Measurements from ENCODE around the gene LRRC4C.

The LRRC4C gene

DNA sequence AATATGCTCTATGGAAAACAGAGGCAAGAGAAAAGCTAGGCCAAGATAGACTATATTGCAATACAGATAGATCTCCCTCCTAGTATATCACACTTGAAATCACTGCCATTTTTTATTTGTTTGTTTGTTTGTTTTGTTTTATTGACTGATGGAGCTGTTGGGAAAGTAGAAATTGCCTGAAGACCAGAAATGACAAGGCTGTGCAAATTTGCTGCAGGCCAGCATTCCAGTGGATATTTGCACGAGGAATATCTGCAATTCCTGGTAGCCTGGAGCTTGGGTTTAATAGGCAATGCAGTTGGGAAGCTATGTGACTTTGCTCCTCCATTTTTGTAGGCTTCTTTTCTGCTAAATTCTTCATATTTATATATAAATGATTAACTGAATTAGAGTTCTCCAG is 991.7 kb downstream of the LRRC4C start:
- DNase-seq (ENCODE audit: low read depth) = no peak

DNA sequence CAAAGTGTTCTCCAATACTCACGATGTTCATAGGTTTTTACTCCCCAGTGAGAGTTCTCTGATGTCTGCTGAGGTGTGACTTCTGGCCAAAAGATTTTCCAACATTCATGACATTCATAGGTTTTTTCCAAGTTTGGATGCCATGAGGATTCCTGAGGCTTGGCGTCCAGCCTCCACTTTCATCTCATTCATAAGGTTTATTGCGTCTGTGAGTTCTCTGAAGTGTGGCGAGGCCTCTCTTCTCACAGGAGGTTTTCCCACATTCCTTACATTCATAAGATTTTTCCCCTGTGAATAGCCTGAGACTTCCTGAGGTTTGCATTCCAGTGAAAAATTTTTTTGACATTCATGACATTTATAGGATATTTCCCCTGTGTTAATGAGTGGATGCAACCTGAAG is 1014.1 kb downstream of the LRRC4C start:
- DNase-seq (ENCODE audit: low read depth) = peak; percentile 0

DNA sequence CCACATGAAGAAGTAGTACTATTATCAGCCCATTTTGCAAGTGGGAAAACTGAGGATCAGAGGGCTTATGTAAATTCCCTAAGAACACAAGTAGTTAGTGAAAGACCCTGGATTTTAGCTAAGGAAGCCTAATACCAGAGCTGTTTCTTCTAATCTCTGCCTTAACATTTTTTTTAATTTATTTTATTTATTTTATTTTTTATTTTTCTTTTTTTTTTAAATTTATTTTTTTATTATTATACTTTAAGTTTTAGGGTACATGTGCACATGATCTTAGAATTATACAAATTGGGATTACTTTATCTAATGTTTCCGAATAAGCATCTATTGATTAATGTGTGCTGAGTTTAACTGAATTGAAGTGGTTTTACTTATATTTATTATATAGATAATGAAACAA is 1015.3 kb downstream of the LRRC4C start:
- no peak for DNase-seq (ENCODE audit: low read depth)

DNA sequence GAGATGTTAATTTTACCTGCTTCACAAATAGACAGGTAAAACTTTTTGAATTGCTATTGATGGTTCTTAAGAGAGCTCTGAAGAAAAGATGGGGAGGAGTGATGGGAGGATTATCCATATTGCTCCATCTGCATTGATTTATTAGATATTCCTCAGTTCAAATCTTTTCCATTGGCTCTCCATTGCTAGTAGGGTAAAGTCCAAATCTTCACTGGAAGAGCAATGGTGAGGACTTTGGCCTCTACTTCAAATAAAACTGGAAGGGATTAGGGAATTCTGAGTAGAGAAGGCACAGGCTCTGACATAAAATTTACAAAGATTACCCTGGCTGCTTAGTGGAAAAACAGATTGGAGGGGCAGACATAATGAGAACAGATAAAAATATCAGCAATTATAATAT is 1024.1 kb downstream of the LRRC4C start:
- DNase-seq (ENCODE audit: low read depth) = no peak

DNA sequence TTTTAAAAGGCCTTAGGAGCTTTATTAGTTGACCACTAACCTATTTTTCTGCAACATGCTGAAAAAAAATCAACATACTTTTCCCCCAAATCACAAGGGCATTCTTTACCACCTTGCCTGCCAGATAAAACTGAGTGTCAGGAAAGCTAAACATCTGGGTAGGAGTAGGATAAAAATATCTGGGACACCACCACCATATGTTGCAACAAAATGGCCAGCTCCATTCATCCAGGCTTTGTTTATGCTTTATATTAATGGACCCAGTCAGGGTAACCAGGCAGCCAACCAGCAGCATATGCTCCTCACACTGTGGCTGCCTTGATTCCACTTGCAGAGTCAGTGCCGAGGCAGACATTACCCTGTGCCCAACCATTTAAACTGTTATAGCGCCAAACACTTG is 1024.5 kb downstream of the LRRC4C start:
- DNase-seq (ENCODE audit: low read depth) = no peak

DNA sequence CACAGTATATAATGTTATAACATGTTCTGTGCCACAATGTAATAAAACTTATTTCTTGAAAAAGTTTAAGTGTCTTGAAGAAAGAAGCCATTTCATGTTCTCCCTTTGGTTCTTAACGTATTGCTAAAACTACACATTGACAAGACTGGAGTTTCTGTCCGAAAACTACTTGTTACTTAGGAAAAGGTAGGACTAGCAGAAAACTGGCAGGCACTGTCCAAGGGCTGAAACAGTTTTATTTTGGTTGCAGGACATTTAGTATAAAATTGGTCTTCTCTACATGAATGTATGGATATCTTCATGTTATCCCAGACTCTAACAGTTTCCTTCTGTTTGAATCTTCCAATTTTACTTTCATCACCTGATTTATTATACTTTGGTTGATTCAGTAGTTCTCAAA is 1027.1 kb downstream of the LRRC4C start:
- DNase-seq (ENCODE audit: low read depth) = no peak

DNA sequence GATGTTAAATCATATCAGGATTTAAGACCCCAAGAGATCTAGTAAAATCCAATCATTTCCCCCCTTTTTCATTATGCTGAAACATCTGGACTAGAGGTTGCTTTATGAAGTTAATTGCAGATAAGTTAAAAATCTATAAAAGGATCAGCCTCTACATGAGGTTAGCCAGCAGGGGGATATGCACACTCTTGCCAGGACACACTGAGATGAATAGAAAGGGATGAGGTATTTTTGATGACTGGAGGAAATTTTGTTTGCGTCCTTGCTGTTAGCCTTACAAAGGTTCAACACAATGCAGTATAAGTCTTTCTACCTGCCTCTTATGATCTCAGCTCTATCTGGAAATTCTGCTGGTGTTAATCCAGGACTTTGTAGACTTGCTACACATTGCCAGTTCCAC is 1034.3 kb downstream of the LRRC4C start:
- no peak for DNase-seq (ENCODE audit: low read depth)

DNA sequence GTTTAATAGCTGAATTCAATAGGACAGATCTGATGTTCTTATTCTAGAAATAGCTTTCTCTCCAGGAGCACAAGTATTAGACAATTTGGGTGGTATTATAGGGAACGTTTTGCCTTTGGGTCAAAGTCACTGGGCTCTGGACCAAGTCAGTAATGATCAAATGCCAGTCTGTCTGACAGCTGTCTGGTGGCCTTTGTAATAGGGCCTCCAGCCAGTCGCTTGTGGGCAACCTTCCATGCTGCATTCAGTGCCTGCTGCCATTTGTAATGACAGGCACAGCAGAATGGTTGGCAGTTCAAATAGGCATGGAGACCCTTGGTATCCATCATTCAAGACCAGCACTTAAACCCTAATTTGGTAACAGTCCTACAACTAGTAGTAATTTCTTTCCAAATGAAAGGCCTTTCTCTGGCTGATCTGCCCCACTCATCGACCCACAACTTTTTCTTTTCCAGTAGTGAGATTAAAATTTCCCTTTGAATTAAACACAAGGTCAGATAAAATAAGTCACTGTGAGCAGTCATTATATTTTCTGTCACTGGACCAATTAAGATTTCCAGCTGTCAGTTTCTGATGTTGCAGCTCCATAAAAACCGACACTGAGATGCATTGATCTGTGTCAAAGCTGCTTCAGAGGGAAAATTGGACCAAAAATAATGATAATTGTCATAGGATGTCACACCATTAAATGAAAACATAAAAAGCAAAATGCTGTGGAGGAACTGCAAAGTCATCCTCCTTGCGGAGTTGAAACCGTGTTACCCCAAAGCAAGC is 1038.1 kb downstream of the LRRC4C start:
- DNase-seq (ENCODE audit: low read depth) = no peak

DNA sequence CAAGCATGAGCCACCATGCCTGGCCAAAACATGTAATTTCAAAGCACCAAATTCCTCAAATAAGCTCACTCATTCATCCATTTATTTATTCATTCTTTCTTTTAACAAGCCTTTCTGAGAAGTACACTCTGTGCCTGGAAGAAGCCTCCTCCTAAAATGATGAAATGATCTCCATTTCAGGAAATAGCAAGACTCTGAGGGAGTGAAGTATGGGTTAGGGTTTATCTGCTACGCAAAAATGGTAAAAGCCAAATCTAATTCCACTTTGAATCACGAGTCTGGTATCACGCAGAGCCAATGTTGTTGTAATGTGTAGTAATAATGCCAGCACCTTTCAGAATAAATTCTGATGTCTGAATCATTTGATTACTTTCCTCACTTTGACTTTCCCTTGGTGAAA is 1041.8 kb downstream of the LRRC4C start:
- DNase-seq (ENCODE audit: low read depth) = no peak

DNA sequence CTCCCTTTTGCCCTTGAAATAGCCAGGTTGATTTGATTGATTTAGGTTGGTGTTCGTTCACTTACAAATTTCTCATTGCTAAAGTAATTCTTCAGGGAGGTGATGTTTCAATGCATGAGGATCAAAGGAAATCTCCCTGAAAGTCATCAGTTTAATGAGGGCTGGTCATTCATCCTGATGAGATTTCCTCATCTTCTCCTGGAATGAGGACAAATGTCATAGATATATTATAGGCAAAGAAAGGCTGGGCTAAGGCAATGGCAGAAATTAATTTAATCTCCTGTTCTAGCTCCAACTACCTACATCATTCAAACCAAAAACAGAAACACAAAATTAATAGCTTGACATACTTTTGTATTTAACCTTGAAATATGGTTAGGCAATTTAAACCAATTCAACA is 1052.1 kb downstream of the LRRC4C start:
- no peak for DNase-seq (ENCODE audit: low read depth)

DNA sequence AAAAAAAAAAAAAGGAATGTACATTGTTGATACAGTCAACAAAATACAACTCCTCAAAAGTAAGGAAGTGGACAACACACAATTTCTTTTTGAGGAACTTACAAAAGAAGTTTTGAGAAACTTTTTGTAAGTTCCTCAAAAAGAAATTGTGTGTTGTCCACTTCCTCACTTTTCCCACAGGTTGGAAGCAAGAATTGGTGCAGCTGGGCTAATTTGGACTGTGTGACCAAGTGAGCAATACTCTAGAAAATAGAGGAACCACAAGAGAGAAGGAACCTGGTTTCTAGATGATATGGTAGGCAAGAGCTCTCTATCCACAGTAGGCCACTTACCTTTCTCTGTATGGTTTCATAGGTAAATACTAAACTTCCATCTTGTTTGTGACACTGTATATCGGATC is 1053.8 kb downstream of the LRRC4C start:
- no peak for DNase-seq (ENCODE audit: low read depth)

DNA sequence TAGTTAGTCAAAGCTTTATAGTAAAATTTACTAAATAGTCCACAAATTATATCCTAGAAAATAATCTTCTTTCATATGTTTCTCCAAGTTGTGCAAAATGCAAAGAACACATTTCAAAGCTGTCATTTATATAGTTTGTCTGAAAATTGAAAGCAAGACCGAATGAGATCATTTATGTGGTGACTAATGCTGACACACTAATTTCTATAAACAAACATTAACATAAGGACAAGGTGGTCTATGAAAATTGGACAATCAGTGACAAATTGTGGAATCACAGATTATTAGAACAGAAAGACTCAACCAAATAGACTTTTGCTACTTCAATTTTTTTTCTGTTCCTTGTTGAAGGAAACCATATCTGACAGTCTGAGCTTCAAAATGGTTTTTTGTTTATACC is 1056.1 kb downstream of the LRRC4C start:
- DNase-seq (ENCODE audit: low read depth) = no peak

DNA sequence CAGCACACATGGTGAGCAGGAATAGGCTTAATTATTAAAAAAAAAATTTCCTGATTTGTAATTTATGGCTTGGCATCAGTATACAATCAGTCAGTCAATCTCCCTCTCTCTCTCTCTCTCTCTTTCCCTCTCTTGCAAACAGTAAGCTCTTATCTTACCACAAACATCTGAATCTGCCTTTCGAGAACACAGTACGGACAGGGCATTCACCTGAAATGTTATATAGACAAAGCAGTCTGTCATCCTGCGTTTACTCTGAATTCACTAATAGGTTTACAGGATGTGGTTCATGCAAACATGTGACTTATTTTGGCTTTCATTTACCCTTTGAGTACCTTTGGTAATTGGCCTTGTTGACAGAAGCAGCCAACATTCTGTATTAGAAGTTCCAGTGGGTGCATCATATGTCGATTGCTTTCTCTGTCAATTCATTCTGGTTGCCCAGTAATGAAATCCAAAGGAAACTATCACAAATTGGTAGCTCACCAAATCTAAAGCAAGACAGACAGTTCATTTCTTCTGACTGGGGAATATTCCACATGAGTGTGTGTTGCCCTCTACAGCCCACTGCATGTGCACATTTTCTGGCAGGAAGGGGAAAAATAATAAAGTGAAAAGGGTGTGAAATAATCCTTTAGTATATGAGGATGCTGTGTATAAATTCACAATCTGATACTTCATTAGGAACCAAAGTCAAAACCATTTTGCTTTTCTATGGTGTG is 1058.2 kb downstream of the LRRC4C start:
- no peak for DNase-seq (ENCODE audit: low read depth)

DNA sequence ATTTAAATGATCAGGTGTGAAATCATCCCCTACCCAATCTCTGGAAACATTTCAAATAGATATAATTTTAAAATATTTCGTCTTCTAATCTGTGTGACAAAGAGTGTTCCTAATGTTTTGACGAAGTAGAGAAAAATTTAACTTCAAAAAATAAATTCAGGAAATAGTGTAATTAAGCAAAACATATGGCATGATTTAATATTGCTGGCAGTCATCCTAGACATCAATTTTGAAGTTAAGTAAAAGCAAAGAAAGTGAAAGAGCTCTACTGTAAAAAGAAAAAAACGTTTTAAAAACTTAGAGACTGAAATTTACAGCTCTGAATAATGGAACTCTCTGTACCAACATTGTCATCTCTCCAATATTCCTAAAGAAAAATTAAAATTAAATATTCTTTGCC is 1062.3 kb downstream of the LRRC4C start:
- DNase-seq (ENCODE audit: low read depth) = no peak

DNA sequence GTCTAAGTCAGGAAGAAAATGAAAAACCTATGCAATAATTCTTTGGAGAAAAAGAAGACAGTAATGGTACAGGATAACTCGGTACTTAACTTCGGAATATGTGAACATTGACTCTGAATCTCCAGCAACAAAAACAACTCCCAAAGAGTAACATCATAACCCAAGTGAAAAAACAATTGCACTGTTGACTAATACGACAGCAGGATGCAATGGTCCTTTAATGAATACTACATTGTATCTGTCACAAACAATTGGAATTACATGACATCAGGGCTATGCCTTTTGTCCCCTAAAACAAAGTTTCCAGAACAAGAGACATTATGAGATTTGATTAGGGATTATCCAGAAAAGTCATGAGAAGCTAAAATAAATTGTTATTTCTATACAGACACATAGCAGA is 1065.9 kb downstream of the LRRC4C start:
- no peak for DNase-seq (ENCODE audit: low read depth)

DNA sequence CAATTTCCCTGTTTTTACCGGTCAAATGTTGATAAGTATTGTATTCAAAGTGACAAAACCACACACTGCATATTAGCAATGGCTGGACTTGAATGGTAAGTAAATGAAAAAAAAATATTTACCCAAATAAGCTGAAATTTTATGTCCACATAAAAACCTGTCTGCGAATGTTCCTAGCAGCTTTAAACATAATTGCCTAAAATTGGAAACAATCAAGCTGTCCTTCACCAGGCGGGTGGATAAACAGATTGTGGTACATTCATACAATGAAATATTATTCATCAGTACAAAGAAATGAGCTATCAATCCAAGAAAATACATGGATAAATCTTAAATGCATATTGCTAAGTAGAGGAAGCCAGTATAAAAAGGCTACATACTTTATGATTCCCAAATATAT is 1067.8 kb downstream of the LRRC4C start:
- DNase-seq (ENCODE audit: low read depth) = no peak

DNA sequence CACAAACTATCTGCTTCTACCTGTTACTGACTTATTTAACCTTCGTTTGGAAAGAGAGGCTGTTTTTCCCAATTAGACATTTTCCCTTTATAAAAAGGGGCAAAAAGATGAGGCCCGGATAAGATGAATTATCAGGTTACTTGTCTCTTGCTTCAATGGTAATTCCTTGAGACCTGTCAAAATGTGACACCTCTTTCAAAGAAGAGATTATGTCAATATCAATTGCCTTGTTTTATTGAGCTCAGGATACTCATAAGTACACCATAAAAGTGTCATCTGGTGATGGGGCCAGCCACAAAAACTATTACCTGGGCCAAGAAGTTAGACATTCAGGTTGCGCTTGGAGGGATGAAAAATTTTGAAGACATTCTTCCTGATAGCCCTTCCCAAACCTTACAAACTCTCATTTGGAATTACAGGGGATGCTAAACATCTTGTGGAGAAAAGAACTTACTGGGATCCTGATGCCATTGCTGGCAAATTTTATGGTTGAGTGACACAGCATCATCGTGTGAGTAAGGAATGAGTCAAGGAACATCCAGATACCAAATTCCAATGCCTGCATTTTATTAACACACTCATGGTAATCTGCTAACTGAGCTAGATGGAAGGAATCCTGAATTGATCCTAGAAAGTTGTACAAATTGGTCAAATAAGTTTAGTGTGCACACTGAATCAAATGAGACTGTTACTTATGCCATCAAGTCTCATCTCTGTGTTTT is 1071.2 kb downstream of the LRRC4C start:
- peak; percentile 20 for DNase-seq (ENCODE audit: low read depth)

DNA sequence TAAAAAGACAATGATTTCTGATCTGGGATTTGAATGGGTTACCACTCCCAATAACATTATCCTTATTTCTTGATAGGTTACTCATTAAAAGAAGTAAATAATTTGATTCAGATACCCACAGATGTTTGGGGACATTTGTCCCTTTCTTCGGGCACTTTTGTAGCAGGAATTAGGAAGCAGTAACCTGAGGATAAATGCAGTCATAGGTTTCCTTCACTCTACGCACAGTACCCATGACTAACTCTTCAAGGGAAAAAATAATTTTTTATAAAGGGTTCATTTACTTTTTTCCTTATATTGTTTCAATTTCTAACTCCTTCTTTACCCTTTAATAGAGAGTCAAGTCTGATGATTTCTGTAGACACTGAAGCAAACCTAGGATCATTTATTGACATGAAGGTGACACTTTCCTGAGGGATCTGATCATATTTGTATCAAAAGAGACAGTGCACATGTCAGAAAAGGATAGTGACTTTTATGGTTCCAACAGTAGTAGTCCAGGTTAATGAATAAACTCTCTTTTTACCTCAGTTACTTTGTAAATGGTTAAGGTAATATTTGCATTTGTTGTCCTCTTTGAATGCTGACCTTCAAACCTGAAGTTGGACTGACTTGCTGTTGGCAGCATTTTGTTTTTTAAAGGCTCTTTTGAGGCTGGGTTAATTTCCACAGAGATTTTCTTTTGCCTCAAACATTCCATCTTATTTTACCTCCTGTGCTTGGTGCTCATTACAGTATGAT is 1072.0 kb downstream of the LRRC4C start:
- DNase-seq (ENCODE audit: low read depth) = no peak

DNA sequence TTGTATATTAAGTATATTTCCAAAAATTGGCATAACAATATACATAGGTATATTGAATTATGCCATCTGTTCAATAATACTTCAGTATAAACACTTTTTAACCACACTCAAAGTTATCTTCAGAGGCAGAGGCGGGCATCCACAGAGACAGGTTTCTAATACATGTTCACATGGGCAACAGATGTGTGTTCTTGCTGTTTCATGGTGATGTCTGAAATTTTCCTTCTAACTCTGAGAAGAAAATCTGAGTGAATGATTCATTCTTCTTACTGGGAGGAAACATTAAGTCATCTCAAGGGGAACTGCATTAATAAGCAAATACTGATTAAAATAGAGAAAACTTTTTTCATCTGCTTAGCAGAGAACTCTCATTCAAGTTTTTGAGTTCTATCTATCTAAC is 1074.5 kb downstream of the LRRC4C start:
- peak; percentile 16 for DNase-seq (ENCODE audit: low read depth)

DNA sequence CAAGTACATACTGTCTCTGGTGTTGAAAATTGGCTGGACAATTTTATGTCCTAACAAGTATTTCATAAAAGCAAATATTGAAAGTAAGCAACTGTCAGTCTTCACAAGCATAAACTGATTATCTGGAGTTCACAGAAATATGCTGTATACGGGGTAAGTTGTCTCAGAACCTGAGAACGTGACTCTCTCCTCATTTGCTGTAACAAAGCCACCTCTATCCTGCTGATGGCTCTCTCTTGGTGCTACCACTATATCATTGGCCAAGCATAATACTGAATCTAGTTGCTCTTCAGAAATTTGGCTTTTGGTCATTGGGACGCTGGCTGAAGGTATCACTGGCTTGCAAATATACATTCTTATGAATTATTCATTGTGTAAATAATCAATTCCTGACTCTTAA is 1078.0 kb downstream of the LRRC4C start:
- no peak for DNase-seq (ENCODE audit: low read depth)

DNA sequence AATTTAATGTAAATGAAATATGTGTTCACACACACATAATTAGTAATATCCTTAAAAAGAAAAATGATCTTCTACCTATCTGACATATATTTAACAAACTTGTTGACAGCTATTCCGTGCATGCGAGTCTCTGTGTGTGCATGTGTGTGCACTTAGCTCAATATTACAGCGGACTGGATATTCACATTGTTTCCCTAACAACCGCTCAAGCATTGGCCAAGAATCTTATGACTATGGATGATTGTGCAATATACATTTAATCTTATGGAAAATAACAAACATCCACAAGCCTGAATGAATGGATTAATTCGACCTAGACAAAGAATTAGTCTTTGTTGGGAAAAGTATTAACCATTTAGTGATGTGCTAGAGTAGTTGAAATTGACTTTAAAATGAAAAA is 1078.6 kb downstream of the LRRC4C start:
- DNase-seq (ENCODE audit: low read depth) = no peak

DNA sequence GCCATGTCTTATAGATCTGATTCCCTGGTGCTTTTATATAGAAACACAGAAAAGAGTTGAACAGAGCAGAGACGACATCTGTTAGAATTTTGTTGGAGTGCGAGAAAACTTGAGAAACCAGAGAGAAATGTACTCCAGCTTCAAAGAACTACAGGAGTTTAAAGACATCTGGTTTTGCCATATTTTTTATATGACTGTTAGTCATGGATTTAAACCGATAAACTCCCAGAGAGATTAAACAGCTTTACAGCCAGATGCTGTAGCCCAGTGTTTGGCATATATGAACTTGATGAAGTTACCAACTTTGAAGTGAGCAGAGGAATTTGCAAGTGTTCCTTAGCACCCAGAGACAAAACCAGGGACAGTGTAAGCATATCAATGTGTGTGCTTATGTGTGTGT is 1083.1 kb downstream of the LRRC4C start:
- no peak for DNase-seq (ENCODE audit: low read depth)
